HG02678 (cell line): ENCODE data around the gene PLPP4.
"Not testable (repeated sequence)": the region's sequence is repeated elsewhere in the genome, so short reads cannot be mapped to it uniquely, and the experiment has no call there.

Experiments
- ATAC-seq: cut with Tn5 transposase; IDR thresholded peaks from one replicate; pipeline ENCODE4 v1.9.1; 2021; ENCODE audit warnings: mild to moderate bottlenecking, moderate library complexity; ENCODE audit not compliant: unreplicated experiment

The PLPP4 gene

GRCh38 chr10:120485946-120486345 lies 28.9 kb downstream of the PLPP4 start:
- ATAC-seq, result no peak

DNA sequence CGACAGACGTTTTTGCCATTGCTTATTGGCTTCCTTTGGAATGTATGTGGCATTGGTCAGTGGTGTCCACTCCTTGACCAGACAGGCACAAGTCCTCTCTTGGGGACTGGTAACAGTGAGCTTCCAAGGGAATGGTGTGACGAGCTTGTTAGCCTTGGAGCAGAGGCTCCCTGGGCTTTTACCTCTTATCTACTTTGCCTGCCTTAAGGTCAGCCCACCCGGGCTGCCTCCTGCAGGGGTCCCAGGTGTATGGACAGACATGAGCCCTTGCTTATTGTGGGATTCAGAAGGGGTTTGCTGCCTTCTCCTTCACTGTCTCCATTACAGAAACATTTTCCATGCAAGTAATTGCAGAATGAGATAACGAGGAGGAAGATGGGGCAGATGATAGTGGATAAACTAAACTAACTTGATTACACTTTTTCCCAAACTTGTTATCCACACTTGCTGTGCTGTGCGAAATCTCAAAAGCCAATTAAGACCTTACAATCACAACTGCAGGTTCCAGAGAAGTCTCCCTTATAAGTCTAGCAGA lies 29.7 kb downstream of the PLPP4 start:
- ATAC-seq, result no peak

DNA sequence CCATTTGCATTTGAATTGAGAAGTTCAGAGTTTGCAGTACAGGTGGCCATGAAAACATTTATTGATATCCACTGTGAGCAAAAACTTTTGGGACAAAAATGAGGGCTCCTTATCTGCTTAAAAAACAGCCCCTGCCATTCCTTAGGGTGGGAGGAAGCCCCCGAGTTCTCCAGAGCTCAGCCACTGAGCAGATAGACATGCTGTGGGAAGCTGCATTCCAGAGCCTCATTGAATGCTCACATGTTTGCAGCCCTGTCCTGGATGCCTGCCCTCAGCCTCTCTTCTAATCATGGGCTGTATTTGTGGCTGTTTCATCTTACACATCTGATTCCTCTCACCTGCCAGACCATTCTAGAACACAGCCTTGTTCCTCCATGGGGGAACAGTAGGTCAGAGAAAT lies 33.3 kb downstream of the PLPP4 start:
- no peak for ATAC-seq

DNA sequence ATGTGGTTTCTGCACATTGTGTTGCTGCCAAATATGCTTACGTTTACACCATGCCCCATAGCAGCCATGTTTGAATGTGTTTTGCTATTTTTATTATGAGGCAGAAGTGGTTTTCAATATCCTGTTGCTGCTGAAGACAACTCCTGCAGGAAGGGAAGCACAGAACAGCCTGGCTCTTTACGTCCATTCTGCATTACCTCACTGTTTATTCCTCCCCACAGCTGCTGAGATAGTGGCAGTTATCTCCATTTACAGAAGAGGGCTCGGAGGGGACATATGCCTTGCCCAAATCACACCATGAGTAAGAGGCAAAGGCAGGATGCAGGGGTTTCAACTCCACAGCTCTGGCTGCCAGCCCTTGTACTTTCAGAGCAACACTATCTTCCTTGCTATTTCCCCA lies 35.3 kb downstream of the PLPP4 start:
- ATAC-seq, result no peak

- ATAC-seq, result no peak
Observed at GRCh38 chr10:120493411-120494312, 36.6 kb downstream of the PLPP4 start.

DNA sequence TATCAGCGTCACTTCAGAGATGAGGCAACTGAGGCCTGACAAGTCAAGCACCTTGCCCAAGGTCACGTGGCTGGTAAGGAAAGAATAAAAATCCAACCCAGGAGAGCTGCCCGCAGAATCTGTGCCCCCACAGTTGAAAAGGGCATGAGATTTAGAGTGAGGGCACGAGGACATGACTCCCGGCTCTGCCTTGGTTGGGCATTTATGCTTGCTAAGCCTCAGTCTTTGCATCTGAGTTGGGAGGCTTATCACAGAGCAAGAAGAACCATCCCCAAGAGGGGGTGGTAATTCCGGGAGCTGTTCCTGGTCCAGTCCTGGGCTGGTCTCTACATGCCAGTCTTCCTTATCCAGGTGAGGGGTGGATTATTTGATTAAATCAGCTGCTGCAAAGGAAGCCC lies 37.3 kb downstream of the PLPP4 start:
- ATAC-seq, result no peak

DNA sequence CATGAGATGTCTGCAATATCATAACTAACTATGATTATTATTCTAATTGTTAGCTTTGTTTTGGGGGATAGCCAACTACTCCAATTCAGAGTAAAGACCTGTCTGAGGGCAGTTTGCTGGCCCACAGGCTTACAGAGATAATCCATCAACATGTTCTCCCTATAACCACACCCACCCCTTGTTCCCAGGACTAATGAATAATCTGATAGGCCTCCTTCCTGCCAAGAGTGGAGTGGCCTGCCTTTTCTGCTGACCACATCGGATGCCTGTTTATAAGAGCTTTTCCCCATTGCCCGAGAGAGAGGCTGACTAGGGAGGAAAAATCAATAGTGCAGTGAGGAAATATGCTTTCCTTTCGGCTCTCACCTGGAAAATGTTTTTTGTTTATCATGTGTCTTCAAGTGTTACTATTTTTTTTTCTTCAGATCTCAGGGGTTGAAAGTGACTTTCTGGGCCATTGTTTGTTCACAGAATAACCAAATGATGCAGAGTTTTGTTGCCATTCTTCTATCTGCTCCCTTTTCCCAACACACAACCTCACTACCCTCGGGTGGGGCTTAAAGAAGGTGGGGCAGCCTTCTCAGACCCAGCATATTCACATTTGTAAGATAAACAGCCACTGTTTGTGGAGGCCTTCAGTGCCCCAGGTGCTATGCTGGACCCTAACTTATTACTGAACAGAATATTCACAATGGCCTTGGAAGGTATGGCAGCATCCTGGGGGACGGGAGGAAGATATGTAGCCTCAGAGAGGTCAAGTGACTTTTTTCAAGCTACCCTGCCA lies 38.4 kb downstream of the PLPP4 start:
- ATAC-seq, result no peak

DNA sequence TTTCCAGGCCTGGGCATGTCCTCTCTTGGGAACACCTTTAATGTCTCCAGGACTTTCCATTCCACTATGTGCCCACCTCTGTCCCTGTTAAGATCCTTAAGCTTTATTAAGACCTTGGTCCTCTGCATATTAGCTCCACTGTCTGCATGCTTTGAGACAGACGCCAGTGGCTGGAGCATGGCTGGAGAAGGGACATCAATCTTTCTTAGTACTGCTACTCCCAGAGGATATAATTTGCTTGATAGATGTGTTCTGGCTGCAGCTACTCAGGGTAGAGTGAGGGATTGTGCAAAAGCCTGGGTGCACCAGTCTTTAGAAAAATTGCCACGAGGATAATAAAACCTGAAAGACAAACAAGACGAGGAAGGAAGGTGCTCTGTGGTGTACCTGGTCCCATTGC lies 42.9 kb downstream of the PLPP4 start:
- ATAC-seq, result no peak

- ATAC-seq, result no peak
Observed at GRCh38 chr10:120503689-120504088, 46.7 kb downstream of the PLPP4 start.

DNA sequence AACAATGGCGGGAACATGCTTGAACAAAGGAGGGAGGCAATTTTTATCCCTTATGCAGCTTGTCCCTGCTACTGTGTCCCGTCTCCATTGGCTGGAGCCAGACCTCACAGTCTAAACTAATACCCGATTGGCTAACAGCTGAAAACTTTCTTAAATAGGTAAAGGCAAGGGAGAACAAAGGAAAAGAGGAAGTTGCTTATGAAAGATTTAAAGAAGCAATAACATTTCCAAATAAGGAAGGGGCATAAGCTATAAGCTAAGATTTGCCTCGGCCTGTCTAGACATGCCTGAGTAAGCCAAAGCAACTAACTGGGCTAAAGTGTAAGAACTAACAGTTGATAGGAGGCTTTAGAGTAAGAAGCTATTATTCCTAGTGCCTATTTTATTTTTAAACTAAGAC lies 47.2 kb downstream of the PLPP4 start:
- not testable (repeated sequence) for ATAC-seq

- no peak for ATAC-seq
Observed at GRCh38 chr10:120505056-120505455, 48.0 kb downstream of the PLPP4 start.

DNA sequence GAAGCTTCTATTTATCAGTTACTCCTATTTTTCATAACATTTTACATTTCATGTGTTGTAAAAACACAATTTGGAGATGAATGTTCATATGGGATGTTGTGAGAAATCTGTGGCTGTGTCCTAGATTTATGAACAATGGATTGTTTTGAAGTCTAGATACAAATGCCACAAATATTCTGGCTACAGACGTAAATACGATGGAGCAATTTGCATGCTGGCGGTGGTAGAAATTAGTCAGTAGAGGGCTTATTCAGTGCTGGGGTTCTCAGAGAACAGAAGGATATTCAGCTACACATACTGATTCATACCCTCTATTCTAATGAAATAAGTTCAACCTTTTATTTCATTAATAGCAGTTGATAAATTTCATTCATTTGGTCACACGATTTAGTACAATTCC lies 48.8 kb downstream of the PLPP4 start:
- ATAC-seq, result no peak

DNA sequence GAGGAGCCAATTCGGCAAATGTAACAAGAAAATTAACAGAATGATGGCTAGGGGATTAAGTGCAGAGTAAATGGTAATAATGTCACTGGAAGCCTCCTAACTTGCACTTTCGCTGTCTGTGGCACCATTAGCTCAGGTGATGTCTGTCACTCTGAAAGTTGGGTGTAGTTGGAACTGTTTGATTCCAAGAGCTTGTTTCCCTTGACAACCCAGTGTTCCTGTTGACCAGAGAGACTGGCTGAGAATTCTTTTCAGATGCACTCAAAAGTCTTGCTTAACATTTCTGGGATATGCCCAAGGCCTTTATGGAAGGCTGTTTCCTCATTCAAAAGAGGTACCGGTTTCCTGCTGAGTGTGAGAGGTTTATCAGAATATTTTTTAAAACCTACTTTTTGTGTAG lies 49.6 kb downstream of the PLPP4 start:
- ATAC-seq, result no peak

- ATAC-seq, result no peak
Observed at GRCh38 chr10:120507175-120507574, 50.1 kb downstream of the PLPP4 start.

GRCh38 chr10:120507651-120508050 lies 50.6 kb downstream of the PLPP4 start:
- ATAC-seq, result no peak

GRCh38 chr10:120508393-120508792 lies 51.4 kb downstream of the PLPP4 start:
- ATAC-seq, result no peak

GRCh38 chr10:120508966-120509365 lies 51.9 kb downstream of the PLPP4 start:
- ATAC-seq, result no peak

DNA sequence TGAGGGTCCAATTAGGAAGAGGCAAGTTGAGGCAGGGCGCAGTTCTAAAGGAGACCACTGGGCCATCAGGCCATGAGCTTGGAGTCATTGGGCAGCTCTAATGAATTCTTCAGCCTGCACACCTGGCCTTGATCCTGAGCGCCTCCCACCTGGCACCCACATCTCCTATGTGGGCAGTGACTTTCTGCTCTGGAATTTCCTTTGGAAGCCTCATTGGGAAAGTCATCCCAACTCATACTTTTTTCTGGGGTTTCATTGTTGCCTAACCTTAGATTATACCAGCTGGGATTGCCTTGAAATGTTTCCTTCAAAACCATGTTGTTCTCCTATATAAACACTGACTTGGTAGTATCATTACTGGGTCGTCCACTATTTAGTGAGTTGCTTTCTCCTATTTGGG lies 54.1 kb downstream of the PLPP4 start:
- no peak for ATAC-seq

GRCh38 chr10:120513307-120513796 lies 56.3 kb downstream of the PLPP4 start:
- ATAC-seq, result no peak

- no peak for ATAC-seq
Observed at GRCh38 chr10:120514035-120514620, 57.1 kb downstream of the PLPP4 start.

DNA sequence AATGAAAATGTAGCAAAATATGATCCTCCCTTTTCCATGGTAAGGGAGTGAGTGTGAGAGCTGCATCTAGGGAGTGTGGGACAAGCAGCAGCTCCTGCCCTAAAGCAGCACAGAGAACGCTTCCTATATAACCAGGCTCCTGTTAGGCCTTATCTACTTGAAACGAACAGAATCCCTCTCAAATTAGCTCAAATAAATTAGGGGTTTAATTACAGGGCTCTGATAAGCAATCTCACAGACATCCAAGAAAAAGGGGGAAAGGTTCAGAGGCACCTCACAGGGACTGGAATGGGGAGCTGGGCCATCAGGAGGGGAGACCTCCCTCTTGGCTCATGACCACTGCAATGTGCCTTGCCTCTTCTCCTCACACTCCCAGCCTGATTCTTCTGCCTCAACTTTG lies 57.9 kb downstream of the PLPP4 start:
- ATAC-seq, result no peak
